Fibroblast of the aortic adventitia (primary cell): Measurements from ENCODE around the gene OR10T2. TPM values are rescaled to one million over a fixed set of nuclear protein-coding genes. Genes with fewer than 3 reads are reported as not detected.

Experiments used
- DNase-seq: peaks from one replicate; pipeline ENCODE4 v3.0.0-alpha.2; 2010; ENCODE audit warnings: low read depth
- H3K4me3 ChIP-seq: 2 replicates; pipeline ENCODE4 v1.5.1; 2011; ENCODE audit warnings: low read depth, mild to moderate bottlenecking, control low read depth, low read length, moderate library complexity
- CTCF ChIP-seq: IDR thresholded peaks from 2 replicates; pipeline ENCODE4 v1.5.1; 2011; ENCODE audit warnings: mild to moderate bottlenecking, low read length, control low read depth, inconsistent platforms; ENCODE audit not compliant: insufficient read depth
- total RNA-seq: library from RNA; depleted of rRNA; stranded (reverse); fragments of >200 nt; gene quantifications from 2 replicates; pipeline ENCODE4 v1.2.3, GENCODE V29; 2012; ENCODE audit warnings: low replicate concordance

Gene OR10T2
- total RNA-seq, 1 donor = not detected

- H3K4me3 ChIP-seq = no peak overlapping the region
- TF ChIP-seq CTCF = no peak
- DNase-seq = no peak
These were observed 18.3 kb upstream of the OR10T2 start for GRCh38 chr1:158417586-158417985.

GRCh38 chr1:158414651-158415345 is 15.5 kb upstream of the OR10T2 start:
- DNase-seq = no peak
- TF ChIP-seq CTCF = no peak
- H3K4me3 ChIP-seq = no peak overlapping the region

GRCh38 chr1:158407092-158407491 is 7.8 kb upstream of the OR10T2 start:
- no peak for DNase-seq
- H3K4me3 ChIP-seq = no peak overlapping the region
- no peak for TF ChIP-seq CTCF

- no peak for TF ChIP-seq CTCF
- no peak for DNase-seq
- no peak overlapping the region for H3K4me3 ChIP-seq
These were observed 1.6 kb upstream of the OR10T2 start for GRCh38 chr1:158400871-158401270.

- no peak for TF ChIP-seq CTCF
- no peak overlapping the region for H3K4me3 ChIP-seq
- no peak for DNase-seq
These were observed 2.6 kb downstream of the OR10T2 start for GRCh38 chr1:158396646-158397045.

- no peak overlapping the region for H3K4me3 ChIP-seq
- TF ChIP-seq CTCF = no peak
- DNase-seq = no peak
These were observed 5.8 kb downstream of the OR10T2 start for GRCh38 chr1:158393476-158393875.

GRCh38 chr1:158391099-158391498 is 8.2 kb downstream of the OR10T2 start:
- no peak for TF ChIP-seq CTCF
- H3K4me3 ChIP-seq = no peak overlapping the region
- DNase-seq = no peak
